ENCODE data around the gene RBM15B.
"Not testable (repeated sequence)": the region's sequence is repeated elsewhere in the genome, so short reads cannot be mapped to it uniquely, and the experiment has no call there.

RBM15B gene, protein sequence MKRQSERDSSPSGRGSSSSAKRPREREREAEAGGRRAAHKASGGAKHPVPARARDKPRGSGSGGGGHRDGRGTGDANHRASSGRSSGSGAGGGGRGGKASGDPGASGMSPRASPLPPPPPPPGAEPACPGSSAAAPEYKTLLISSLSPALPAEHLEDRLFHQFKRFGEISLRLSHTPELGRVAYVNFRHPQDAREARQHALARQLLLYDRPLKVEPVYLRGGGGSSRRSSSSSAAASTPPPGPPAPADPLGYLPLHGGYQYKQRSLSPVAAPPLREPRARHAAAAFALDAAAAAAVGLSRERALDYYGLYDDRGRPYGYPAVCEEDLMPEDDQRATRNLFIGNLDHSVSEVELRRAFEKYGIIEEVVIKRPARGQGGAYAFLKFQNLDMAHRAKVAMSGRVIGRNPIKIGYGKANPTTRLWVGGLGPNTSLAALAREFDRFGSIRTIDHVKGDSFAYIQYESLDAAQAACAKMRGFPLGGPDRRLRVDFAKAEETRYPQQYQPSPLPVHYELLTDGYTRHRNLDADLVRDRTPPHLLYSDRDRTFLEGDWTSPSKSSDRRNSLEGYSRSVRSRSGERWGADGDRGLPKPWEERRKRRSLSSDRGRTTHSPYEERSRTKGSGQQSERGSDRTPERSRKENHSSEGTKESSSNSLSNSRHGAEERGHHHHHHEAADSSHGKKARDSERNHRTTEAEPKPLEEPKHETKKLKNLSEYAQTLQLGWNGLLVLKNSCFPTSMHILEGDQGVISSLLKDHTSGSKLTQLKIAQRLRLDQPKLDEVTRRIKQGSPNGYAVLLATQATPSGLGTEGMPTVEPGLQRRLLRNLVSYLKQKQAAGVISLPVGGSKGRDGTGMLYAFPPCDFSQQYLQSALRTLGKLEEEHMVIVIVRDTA

DNA sequence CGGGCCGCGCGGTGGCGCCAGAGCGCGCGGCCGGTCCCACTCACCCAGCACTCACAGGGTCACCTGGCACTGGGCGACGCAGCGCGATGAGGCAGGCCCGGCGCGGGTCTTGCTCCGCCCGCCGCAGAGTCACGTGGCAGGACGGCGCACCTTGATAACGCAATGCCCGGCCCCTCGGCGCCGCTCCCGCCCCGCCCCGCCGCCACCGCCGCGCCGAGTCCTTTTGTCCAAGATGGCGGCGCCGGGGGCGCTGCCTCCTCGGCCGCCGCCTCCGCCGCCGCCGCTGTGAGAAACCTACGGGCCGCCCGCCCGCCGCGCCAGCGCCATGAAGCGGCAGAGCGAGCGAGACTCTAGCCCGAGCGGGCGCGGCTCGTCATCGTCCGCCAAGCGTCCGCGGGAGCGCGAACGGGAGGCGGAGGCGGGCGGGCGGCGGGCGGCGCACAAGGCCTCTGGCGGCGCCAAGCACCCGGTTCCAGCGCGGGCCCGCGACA lies at the start of gene RBM15B:
Gene RBM15B (plus strand): TSS at position 211 of the 491 bp plus-strand sequence. CDS start 115 bp downstream, at position 326.
- peak; percentile 97 for DNase-seq (ENCODE audit: low spot score)

DNA sequence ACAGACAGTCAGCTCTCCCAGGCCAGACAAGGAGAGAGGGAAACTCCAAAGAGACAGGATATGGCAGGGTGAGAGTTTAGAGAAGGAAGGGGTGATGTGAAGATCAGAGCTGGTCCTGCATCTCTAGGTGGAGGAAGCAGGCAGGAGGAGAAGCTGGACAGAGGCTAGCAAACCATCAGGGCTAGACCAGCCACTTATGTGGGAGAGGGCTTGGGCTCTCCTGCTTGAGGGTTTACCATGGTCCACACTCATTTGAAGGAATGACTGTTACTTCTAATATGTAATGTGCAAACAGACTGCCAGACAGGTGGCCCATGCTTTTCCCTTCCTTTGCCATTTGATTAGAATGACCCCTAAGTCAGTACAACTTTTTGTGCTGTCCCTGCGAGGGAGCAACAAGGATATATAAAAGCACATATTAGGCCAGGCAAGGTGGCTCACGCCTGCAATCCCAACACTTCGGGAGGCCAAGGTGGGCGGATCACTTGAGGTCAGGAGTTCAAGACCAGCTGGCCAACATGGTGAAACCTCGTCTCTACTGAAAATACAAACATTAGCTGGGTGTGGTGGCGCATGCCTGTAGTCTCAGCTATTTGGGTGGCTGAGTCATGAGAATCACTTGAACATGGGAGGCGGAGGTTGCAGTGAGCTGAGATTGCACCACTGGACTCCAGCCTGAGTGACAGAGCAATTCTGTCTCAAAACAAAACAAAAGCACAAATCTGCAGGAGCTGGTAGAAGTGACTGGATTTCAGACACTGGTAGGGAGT lies 47.0 kb upstream of the RBM15B start:
- peak; percentile 33 for DNase-seq (ENCODE audit: low spot score)

DNA sequence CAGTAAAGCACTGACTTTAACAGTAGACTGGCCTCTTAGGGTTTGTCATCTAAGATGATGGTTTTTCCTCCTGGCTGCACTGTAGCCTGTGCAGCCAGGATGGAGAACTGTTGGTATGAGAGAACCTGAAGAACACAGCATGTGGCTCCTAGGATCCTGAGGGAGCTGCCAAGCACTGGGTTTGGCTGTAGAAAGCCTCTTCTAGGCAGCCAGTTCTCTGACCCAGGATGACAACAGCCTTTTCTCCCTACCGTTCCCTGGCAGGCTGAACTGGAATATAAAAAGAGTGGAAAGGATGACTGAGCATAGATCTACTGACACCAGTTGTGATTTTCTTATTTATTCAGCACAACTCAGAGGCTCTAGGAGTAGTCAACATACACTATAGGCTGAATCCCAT lies 40.3 kb upstream of the RBM15B start:
- no peak for DNase-seq (ENCODE audit: low spot score)

DNA sequence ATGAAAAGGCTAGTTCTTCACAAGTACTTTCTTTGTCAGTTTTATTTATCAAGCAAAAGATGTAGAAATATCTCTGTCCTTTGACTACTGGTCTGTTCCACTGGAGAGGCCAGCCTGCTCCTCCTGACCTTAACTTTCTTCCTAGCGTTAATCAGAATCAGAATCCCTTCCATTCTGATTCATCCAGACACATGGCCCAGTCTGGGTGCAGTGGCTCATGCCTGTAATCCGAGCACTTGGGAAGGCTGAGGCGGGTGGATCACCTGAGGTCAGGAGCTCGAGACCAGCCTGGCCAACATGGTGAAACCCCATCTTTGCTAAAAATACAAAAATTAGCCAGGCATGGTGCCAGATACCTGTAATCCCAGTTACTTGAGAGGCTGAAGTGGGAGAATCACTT lies 38.0 kb upstream of the RBM15B start:
- no peak for DNase-seq (ENCODE audit: low spot score)

- DNase-seq (ENCODE audit: low spot score): no peak
Measured at GRCh38 chr3:51353691-51354090, 37.4 kb upstream of the RBM15B start.

- DNase-seq (ENCODE audit: low spot score): no peak
Measured at GRCh38 chr3:51354172-51354571, 36.9 kb upstream of the RBM15B start.

- DNase-seq (ENCODE audit: low spot score): no peak
Measured at GRCh38 chr3:51354731-51355615, 36.1 kb upstream of the RBM15B start.

GRCh38 chr3:51355891-51356578 lies 35.0 kb upstream of the RBM15B start:
- DNase-seq (ENCODE audit: low spot score): no peak

DNA sequence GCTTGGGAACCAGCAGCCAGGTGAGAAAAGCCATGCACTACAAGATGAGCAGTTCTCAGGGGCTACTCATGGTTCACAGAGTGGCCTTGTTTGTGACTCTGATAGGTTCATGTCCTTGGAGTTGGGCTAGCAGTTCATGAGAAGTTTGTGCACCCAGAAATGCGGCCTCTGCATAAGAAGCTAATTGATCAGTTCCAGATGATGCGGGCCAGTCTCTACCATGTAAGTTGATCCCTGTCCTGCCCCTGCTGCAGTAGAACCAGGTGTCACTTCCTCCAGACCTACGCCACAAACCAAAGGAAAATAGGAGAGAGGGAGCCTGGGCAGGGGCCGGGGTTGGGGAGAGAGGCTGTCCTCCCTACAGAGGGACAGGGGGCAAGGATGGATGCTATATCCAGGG lies 33.2 kb upstream of the RBM15B start:
- no peak for DNase-seq (ENCODE audit: low spot score)

GRCh38 chr3:51358981-51359380 lies 32.1 kb upstream of the RBM15B start:
- no peak for DNase-seq (ENCODE audit: low spot score)

DNA sequence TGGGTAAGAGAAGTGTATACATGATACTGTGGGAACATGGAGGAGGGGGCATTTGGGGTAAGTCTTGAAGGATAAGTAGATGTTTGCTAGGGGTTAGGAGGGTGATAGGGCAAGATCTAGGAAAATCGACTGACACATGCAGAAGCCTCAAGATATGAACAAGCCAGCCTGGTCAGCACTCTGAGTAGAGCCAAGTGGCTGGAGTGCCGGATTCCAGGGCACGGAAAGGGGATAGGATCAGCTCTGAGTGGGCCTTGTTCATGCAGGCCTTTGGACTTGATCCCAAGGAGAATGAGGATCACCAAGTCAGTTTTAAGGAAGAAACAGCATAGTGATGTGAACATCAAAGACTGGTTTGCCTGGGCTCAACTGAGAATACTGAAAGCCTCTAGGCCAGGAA lies 30.3 kb upstream of the RBM15B start:
- no peak for DNase-seq (ENCODE audit: low spot score)

DNA sequence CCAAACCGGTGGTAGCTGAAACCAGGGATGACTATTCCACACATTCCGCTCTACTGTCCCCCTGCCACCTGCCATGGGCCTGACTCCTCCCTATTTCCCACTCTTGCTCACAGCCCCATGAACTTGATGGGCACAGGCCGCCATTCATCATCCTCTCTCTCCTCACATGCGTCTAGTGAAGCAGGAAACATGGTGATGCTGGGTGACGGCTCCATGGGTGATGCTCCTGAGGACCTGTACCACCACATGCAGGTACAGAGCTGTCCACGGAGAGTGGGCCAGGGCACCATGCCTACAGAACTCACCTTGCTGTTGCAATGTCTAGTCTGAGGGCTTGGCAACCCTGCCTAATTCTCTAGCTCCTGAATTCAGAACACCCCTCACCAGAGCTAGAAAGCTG lies 29.3 kb upstream of the RBM15B start:
- DNase-seq (ENCODE audit: low spot score): no peak

DNA sequence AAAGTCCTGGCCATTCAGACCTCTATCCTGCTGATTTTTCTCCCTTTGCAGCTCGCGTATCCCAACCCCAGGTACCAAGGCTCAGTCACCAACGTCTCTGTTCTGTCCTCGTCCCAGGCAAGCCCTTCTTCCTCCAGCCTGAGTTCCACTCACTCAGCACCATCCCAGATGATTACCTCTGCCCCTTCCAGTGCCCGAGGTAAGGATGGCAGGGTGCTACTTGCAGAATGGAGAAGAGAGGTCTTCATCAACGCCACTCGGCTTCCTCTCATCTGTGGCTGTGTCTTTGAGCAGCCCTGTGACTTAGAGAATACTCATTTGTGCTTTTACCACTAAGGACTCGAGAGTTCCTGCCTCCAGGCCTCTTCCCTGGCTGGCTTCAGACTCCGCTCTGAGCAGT lies 28.6 kb upstream of the RBM15B start:
- no peak for DNase-seq (ENCODE audit: low spot score)

DNA sequence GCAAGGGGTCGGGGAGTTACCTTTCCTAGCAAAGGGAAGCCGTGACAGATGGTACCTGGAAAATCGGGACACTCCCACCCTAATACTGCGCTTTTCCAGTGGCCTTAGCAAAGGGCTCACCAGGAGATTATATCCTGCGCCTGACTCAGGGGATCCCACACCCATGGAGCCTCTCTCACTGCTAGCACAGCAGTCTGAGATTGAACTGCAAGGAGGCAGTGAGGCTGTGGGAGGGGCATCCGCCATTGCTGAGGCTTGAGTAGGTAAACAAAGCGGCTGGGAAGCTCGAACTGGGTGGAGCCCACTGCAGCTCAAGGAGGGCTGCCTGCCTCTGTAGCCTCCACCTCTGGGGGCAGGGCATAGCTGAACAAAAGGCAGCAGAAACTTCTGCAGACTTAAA lies 22.8 kb upstream of the RBM15B start:
- not testable (repeated sequence) for DNase-seq (ENCODE audit: low spot score)

DNA sequence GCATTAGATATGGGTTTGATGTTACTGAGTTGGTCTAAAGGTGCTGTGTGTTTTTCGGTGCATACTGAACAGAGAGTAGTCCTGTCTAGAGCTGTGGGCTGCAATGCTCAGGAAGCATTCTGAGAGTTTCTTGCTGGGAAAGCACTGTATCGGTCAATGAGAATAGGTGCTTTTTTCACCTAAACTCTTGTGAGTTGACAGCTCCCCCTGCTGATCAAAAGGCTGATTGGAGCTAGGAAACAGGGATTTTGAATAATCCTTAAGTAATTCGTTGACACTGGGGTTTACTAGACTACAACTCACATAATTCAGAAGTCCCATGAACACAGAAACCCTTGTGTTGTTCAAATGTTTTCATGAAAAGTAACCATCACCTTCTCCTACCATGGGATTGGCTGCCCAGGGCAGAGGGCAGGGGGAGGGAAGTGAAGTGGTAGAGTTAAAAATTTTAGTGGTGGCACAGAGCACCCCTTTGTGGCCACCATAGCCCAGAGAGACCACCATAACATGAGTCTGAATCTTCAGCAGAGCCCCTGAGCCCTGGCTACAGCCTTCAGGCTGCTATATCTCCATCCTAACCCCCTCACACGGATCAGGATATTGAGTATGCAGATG lies 19.0 kb upstream of the RBM15B start:
- DNase-seq (ENCODE audit: low spot score): peak; percentile 78

DNA sequence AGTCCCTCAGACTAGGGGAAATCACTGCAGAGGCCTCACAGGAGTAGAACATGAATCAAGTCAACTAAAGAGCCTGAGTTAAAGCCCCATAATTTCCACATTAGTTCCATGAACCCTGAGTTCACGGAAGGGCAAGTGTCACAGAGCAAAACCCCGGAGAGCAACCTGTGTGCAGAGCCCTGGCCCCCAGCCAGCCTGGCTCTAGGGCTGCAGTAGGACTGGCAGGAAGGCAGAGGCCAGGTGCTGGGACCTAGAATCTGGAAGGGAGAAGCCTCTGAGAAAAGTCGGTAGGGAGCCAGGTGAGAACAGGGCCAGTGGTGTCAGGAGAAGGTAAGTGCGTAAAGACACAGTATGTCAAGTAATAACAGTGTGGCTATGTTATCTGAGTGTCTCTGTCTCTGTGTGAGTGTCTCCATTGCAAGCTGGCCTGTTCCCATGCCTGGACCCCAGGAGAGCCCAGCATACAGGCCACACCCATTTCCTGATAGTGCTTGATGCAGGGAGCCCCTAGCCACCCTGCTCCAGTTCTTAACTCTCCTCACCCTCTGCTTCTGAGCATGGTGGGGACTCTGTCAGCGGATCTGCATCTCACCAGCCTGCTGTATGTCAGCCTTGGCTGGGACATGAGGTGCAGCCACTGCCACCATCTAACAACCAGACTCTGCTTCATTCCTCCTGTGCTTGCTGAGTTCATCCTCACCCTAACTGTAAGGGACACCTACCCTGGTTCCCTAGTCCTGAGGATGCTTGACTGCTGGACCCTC lies 17.2 kb upstream of the RBM15B start:
- no peak for DNase-seq (ENCODE audit: low spot score)

- DNase-seq (ENCODE audit: low spot score): no peak
Measured at GRCh38 chr3:51374456-51374855, 16.6 kb upstream of the RBM15B start.

- DNase-seq (ENCODE audit: low spot score): no peak
Measured at GRCh38 chr3:51375136-51375535, 15.9 kb upstream of the RBM15B start.

- no peak for DNase-seq (ENCODE audit: low spot score)
Measured at GRCh38 chr3:51375571-51375970, 15.5 kb upstream of the RBM15B start.

Data from AG08395 (cell line).